Activated T-cell treated with anti-CD3 and anti-CD28 coated beads for 48 hours (primary cell): Measurements from ENCODE around the gene GRID1.

ENCODE experiments used
- DNase-seq: peaks from one replicate; pipeline ENCODE4 v3.0.0-alpha.2; 2020; ENCODE audit warnings: low read depth

Gene GRID1

DNA sequence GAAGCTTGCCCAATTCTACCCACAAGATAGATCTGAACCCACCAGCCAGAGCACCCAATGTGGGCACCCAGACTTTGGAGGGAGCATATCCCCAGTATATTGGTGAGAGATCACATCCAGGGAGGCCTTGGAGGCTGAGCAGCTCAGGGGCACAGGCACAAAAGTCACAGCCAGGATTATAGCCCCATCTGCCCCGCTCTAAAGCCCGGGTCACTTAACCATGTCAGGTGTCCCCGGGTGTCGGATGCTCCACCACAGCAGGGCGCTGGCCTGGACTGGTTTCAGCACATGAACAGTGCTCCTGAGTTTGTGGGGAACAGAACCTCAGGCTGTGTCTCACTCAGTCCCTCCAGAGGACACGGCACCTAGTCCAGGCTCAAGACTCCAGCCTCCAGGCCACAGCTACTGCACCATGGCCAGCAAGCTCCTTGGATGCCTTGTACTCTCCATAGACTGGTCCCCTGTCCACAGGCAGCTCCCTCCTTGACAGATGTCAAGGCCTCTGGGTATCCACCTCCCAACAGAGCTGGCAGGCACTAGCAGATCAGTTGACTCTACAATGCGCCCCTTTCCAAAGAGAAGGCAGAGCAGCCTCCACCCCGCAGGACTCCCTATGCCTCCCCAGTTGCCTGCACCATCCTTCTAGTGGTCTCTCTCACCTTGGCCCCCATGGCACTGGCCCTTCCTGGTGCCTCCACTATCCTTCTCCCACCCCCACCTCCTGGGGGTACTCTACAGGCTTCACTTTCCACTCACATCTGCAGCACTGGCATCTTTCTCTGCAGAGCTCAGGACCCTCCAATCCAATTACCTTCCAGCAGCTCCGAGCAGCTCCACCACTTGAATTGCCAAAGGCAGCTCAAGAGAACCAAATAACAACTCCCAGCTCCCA lies 306.0 kb downstream of the GRID1 start:
- no peak for DNase-seq

DNA sequence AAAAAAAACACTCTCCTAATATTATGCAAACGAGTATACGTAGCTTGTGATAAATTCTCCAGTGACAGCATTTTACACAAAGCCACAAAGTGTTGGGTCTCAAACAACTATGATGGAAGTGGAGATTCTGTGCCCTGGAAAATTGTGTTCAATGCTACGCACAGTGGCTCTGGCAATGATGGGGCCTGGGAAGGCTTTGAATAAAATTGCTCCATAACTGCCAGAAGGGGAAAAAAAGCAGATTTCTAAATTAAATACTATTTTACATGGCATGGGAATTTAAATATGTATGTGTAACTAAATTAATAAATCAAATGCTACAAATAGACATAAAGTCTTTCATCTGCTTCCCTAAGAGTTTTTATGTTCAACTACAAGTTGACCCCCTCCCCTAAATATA lies 306.7 kb downstream of the GRID1 start:
- DNase-seq = no peak

DNA sequence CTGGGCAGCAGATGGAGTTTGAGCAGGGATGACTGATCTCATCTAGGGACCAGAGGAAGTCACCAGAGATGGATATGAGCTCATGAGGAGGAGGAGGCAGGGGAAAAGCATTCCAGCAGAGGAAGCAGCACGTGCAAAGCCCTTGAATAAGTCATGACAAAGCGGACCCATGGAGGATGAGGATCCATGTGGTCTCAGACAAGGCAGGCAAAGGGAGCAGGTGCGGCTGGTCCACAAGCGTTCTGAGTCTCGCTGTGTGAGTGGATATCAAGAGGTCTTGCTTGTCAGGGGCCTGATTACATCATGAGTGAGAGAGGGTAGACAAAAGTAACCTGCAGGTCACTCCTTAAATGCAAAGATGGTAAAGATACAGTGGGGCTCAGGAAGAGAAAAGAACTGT lies 307.6 kb downstream of the GRID1 start:
- DNase-seq = no peak

DNA sequence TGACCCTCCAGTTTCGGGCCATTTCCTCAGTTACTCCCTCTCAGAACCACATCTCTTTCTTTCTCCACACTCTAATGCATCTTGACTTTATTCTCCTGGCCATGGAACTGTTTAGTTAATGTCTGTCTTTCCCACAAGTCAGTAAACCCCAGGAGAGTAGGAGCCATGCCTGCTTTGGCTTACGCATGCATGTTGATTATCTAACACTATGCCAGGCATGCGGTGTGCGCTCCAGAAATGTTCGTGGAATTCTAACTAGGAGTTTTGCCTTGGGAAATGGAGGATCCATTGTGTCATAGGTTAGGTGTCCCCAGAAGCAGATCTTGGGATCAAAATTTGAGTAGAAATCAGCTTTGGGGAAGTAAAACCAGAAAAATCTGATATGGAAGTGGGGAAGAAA lies 308.9 kb downstream of the GRID1 start:
- DNase-seq = no peak

DNA sequence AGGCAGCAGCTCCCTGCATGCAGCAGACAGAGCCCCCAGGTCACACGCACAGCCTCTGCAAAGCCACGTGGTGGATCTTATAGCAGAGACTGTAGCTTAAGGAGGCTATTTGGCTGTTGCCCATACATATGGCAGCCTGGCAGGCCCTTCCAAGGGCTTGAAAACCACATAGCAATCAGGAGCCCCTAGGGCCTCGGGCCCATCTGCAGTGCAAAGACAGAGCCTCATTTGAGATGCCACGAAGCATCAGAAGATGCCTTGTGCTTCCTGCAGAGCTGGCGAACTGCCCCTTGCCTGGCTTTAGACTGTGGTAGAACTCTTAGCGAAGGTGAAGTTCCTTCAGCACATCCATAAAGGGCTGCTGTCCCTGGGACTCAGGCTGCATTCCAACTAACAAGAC lies 309.9 kb downstream of the GRID1 start:
- no peak for DNase-seq

DNA sequence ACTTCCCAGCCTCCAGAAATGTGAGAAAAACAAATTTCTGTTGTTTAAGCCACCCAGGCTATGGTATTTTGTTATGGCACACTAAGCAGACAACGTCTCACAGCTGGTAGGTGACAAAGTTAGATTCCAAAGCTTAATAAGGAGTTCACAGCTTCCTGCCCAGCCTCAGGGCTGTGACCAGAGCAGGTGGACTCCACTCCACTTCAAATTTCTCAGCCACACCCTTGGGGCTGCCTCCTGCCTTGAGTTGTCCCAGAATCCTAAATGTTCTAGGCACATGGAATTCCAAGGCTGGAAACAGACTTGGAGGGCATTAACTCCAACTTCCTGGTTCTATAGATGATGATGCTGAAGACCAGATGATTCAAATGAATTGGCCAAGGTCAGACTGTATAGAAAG lies 310.7 kb downstream of the GRID1 start:
- no peak for DNase-seq

DNA sequence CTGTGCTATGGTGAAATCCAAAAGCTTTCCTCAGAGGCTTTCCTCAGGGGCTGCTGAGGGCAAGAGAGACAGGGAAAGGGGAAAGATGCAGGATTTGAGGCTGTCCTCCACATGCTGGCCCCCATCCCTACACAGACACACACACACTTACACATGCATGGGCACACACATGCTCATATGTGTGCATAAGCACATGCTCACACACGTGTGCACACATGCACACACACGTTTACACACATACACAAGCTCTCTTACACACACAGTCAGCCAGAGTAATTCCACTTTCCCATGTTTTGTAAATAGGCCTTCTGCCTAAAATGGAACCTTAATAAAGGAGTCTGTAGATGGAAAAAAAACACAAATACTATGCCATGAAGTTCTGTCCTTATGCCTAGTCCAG lies 312.9 kb downstream of the GRID1 start:
- DNase-seq = no peak

DNA sequence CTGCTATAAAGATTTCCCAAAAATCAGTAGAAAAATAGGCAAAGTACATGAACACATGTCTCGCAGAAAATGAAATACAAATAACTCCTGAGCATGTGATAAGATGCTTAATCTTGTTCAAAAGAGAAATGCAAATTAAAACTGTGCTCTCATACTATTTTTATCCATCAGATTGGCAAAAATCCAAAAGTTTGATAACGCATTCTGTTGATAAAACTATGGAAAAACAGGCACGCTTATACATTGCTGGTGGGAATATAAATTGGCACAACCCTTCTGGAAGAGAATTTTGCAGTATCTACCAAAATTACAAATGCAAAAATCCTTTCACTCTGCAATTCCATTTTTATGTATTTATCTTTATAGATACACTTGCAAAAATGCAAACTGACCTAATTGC lies 315.0 kb downstream of the GRID1 start:
- DNase-seq = no peak

DNA sequence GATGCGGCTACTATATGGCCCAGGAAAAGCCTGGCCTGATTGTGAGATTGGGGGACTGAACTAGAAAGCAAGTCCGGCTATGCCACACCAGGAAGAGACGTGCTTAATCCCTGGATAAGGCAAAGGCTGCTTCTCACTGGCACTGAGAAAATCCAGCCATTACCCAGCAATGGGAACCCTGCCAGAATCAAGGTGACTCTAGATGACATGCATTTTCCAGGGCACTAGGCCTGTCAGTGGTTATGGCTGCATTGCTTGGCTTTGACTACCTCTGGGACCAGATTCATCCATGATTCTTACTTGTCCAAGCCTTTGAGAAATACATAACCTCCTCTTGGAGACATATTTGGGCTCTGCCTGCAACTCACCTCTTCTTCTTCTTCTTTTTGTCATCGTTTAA lies 317.2 kb downstream of the GRID1 start:
- no peak for DNase-seq

DNA sequence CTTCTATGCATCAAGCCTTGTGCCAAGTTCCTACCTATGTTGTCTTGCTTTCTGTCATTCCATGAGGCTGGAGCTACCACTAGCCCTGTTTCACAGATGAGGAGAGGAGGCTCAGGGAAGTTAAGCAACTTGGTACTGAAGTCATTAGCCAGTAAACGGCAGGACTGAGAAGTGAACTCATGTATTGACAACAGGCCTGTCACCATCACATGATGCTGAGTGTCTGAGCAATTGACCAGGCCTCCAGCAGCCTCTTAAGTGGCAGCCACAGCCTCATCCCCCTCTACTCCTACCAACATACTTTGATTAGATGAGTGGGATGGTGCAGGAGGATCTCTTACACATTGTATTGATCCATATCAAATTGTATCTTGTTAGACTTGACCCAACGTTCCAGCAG lies 317.6 kb downstream of the GRID1 start:
- DNase-seq = no peak

DNA sequence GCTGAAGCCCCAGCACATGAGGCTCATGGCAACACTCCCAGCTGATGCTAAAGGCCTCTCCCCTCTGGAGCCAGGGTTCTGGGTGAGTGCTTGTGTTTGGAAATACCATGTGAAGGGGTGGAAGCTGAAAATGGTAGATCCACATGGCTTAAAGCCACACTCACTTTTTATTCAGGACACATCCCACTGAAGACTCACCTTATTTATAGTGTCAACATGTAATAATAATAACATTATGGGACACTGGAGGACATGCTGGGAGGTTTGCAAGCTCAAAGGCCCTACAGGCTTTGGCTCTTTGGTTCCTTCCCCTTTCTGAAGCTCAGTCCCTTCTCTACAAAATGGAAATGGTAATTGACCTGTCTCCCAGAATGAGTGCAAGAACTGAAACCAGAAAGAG lies 318.0 kb downstream of the GRID1 start:
- DNase-seq = no peak

DNA sequence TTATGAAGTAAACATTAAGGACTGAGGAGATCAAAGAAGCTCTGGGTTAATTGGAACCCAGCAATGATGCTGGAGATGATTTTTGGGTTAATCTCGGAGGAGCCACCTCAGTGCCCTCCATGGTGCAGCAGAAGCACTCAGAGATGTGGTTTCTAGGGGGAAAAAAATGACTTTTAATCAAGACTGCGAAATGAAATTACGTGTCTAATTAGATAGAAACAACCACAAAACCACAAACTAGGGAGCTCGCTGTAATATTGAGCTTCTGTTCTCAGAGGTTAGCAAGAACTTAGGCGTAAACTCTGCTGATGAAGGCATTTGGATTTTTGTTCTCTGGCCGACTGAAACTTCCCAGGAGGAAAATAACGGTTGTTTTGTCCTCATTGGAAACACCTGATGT lies 319.0 kb downstream of the GRID1 start:
- DNase-seq = peak; percentile 11

DNA sequence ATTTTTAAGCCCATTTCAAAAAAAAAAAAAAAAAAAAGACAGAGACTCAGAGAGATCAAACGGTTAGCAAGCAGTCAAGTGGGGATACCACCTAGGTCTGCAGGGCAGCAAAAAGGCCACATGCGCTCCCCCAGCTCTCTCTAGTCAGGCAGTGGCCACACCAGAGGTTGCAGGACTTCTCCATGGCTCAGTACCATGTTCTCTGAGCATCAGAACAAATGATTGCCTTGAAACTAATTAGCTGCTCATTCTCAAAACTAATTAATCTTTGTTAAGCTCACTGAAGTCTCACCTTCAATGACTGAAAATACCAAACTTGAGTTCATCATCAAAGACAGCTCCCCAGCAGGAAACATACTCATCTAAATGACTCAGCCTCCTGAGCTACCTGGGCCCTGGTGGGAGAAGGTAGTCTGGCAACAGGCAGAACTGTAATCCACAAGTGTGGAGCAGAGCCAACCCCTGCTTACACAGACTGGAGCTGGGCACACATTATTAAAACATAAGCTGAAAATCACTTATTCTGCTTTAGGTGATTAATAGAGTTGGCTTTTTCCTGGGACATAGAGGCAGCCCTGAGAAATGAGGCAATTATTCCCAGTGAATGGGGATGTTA lies 319.6 kb downstream of the GRID1 start:
- DNase-seq = no peak

DNA sequence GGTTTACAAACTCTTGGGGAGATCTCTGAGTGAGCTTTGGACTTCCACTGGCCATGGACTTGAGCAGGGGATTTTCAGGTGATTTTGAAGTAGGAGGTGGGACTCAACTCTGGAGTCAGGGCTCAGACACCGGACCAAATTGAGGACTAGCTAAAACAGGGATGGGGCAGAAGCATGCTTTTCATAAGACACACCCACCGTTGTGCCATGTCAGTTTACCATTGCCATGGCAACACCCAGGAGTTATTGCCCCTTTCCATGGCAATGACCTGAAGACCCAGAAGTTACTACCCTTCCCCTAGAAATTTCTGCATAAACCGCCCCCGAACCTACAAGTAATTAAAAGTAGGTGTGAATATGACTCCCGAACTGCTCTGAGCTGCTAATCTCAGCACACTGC lies 320.7 kb downstream of the GRID1 start:
- DNase-seq = no peak

DNA sequence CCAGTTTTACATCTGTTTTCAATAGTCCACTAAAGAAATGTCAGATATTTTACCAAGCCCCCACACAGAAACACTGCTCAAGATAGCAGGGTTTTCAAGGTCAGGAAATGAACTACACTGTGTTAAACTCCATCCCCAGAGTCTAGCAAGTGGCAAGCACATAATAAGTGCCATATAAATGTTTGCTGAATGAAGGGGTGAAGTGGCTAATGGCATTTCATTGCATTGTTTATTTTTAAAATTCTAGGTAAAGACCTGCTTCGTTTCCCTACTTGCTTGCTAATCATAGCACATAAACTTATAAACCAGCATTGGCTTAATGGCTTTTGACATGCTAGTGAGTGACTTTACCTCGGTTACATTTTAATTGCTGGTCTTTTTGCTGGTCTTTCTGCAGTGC lies 322.6 kb downstream of the GRID1 start:
- DNase-seq = no peak

DNA sequence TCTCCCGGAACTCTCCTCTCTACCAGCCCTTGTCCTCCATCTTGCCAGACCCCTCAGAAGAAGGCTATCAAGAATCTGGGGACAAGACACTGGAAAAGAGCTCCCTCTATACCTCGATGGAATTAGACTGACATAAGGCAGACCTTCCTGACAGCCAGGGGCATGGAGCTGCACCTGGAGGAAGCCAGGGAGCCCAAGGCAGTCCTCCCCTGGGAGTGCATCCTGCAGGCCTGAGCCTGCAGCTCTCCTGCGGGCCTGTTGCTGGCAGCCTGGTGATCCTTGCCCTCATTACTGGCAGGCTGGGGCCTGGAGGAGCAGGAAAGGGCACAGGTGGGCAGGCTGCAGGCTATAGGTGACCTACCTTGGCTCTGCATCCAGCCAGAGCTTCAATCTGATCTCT lies 323.4 kb downstream of the GRID1 start:
- no peak for DNase-seq

DNA sequence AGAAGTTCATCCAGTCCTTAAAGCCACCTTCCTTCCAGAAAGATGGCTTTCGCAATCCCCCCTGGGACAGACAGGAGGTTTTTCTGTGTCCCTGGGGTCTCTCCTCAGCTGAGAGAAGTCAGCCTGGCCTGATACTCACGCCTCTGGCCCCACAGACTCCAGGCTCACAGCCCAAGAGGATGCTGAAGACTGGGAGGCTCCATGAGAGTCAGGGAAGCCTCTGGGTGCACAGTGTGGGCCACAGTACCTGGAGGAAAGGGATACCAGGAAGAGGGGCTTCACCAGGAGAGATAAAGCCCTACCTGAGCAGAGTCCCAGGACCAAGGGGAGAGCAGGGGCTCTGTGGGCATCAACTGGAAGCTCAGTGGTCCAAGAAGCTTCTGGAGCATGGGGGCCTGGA lies 324.4 kb downstream of the GRID1 start:
- no peak for DNase-seq

DNA sequence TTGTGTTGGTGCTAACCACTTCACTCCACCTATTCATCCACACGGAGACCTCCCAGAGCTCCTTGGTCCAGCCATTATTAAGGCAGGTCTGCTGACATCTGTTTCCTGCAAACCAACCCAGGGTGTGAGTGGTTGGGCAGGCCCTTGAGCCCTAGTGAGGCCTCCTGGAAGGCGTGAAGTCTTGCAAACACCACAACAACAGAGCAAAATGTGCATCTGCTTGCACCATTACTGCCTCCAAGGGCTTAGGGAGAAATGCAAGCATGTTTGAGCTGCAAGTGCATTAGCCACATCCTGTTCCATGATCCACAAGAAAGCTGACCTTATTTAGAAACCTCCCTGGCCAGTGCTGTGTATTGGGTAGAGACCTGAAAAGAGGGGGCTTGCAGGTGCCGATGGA lies 325.5 kb downstream of the GRID1 start:
- DNase-seq = no peak

DNA sequence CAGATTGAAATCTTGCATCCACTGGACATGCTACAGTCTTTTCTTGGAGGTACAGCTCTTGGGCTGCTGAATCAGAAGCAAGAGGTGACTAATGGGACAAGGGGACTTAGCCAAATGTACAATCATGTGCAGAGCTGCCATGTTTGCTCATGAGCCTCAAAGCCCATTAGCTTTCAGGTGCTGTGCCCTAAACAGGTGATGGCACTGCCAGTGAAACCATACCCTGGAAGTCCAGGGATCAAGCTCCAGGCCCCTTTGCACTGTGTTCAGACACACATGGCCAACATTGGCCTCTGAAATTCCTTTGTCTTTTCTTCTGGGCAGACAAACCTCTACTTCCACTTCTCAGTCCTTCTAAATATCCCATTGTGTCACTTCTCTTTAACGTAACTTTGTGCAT lies 328.2 kb downstream of the GRID1 start:
- DNase-seq = no peak

DNA sequence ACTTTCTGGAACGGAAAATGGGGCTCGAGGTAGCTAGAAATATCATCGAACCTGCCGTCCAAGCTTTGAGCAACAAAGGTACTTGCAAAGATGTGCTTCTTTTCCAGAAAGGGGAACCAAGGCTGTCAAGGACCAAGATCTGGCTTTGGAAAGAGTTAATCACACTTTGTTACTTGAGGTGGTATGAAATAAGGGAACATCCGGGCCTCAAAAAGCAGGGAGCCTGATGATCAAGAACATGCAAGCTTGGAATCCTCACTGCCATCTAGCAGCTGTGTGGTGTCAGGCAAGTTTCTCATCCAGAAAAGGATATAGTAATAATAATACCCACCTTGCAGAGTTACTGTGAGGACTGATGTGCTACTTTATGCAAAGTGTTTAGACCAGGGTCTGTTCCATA lies 329.5 kb downstream of the GRID1 start:
- no peak for DNase-seq

DNA sequence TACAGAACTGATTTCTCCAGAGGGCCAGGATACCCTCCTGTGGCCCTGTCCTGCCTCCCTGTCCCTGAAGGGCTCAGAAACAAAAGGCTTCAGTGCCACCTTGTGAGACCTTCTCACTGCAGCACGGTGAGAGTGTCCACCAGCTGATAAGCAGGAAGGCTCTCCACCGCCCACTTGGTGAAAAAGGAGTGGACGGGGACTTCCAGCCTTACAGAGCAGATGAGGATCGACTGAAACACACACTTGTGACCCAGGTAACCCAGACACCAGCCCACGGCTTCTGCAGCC lies 330.1 kb downstream of the GRID1 start:
- no peak for DNase-seq

DNA sequence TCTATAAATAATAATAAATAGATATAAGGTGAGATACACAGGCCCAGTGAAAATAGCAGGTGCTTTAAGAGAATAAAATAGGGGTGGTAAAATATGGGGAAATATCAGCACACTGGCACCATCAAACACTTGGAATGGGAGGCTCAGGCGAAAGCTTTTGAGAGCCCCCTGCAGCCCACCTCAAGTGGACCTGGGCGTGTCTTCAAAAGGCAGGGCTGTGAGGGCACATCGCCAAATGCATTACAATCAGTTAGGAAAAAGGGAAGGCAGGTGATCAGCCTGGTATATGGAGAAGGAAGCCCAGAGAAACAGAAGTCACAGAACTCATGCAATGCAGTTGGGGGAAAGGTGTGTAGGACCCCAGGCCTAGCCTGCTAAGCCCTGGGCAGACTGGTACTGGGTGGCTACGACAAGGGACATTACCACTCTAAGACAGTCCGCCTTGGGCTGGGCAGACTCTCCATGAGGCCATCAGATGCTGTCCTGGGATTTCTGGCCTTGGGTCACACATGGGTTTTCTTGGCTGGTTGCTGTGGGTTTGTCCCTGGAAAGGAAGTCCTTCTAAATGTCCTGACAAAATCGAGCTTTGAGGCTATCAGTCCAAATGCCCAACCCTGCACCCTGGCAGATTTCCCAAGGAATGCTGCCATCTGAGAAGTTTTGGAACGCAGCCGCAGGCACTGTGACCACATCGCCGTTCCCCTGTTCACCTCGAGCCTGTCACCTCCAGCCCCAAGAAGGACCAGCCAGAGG lies 330.6 kb downstream of the GRID1 start:
- DNase-seq = no peak

DNA sequence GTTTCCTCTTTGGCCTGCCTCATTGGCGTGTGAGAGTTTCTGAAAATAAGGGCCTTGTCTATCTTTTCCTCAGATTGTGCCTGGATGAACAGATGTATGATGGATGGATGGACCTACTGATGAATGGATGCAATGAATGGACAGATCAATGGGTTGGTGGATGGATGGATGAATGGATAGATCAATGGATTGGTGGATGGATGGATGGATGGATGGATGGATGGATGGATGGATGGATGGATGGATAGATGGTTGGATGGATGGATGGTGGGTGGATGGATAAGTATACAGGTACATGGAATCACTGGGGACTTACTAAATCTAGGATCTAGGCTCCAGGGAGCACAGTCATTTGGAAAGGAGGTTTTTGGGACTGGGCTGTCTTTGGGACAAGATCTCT lies 331.9 kb downstream of the GRID1 start:
- no peak for DNase-seq
